Measurements from ENCODE around the gene MCM3. TPM values are rescaled to one million over a fixed set of nuclear protein-coding genes. Genes with fewer than 3 reads are reported as not detected.

The MCM3 gene
- total RNA-seq, 1 donor from 2014 or later = 21.6 TPM

GRCh38 chr6:52254731-52255378, 29.7 kb downstream of the MCM3 start:
- Histone ChIP-seq H3K27me3 (ENCODE audit: insufficient read depth, low read length) (peaks cover 12% of the 10 kb centered on the region), H3K79me2 (ENCODE audit: insufficient read depth, low read length) (no peaks in the 10 kb centered on the region), H4K20me1 (ENCODE audit: insufficient read depth, low read length) (no peaks in the 10 kb centered on the region), H3K27ac (ENCODE audit: low read depth, low read length) (no peak overlapping the region), H3K36me3 (ENCODE audit: insufficient read depth, low read length) (no peaks in the 10 kb centered on the region), H3K4me1 (ENCODE audit: insufficient read depth, low read length) (no peaks in the 10 kb centered on the region), H3K4me2 (ENCODE audit: low read length) (no peak overlapping the region), H3K4me3 (ENCODE audit: insufficient read depth, low read depth, low read length) (no peak overlapping the region), H3K9ac (ENCODE audit: low read length) (no peak overlapping the region), H3K9me3 (ENCODE audit: insufficient read depth, low read depth, low read length) (no peaks in the 10 kb centered on the region), H2AFZ (ENCODE audit: low read depth, low read length) (no peak overlapping the region)
- FAIRE-seq = no peak
- H3K27me3 Mint-ChIP-seq (ENCODE audit: low read depth, unreplicated experiment) = peaks cover 23% of the 10 kb centered on the region
- peaks cover 8% of the 10 kb centered on the region for H3K9me3 Mint-ChIP-seq (ENCODE audit: unreplicated experiment)
- DNase-seq (ENCODE audit: low read depth) = no peak
- H3K36me3 Mint-ChIP-seq (ENCODE audit: low read depth, unreplicated experiment) = no peaks in the 10 kb centered on the region
- TF ChIP-seq CTCF (IDR thresholded peaks at IDR 0.05; ENCODE audit: insufficient read depth, low read depth, low read length) (no peak), EZH2 (IDR thresholded peaks at IDR 0.05; ENCODE audit: insufficient read depth, low read length) (no peak)
- H3K27ac Mint-ChIP-seq (ENCODE audit: unreplicated experiment) = no peak overlapping the region
- no peak overlapping the region for H3K4me3 Mint-ChIP-seq (ENCODE audit: unreplicated experiment)
- no peaks in the 10 kb centered on the region for H3K4me1 Mint-ChIP-seq (ENCODE audit: low read depth, unreplicated experiment)

DNA sequence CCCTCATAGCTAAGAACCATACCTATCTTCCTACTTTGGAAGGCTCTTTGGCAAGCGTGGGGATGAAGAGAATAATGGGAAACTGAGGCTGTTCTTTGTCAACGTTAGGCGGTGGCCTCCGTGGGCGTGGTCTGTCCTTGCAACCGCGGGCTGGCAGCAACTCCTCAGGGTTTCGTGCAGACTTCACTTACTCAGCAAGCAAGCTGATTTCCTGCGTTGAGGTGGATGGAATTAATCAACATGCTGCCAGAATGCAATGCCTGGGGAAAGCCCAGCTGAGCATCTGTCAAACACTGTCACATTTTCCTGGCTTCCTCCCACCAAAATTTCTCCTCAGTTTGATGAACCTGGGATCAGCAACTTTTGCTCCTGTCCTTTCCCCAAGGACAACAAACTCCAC, 31.0 kb downstream of the MCM3 start:
- Histone ChIP-seq H3K9ac (ENCODE audit: low read length) (no peak overlapping the region), H3K27ac (ENCODE audit: low read depth, low read length) (no peak overlapping the region), H3K4me2 (ENCODE audit: low read length) (no peak overlapping the region), H3K27me3 (ENCODE audit: insufficient read depth, low read length) (peaks cover 16% of the 10 kb centered on the region), H3K4me3 (ENCODE audit: insufficient read depth, low read depth, low read length) (no peak overlapping the region), H3K4me1 (ENCODE audit: insufficient read depth, low read length) (no peaks in the 10 kb centered on the region), H3K79me2 (ENCODE audit: insufficient read depth, low read length) (no peaks in the 10 kb centered on the region), H3K36me3 (ENCODE audit: insufficient read depth, low read length) (no peaks in the 10 kb centered on the region), H3K9me3 (ENCODE audit: insufficient read depth, low read depth, low read length) (no peaks in the 10 kb centered on the region), H4K20me1 (ENCODE audit: insufficient read depth, low read length) (no peaks in the 10 kb centered on the region), H2AFZ (ENCODE audit: low read depth, low read length) (no peak overlapping the region)
- Mint-ChIP-seq H3K27me3 (ENCODE audit: low read depth, unreplicated experiment) (peaks cover 25% of the 10 kb centered on the region), H3K9me3 (ENCODE audit: unreplicated experiment) (peaks cover 8% of the 10 kb centered on the region), H3K36me3 (ENCODE audit: low read depth, unreplicated experiment) (no peaks in the 10 kb centered on the region), H3K27ac (ENCODE audit: unreplicated experiment) (no peak overlapping the region), H3K4me3 (ENCODE audit: unreplicated experiment) (no peak overlapping the region), H3K4me1 (ENCODE audit: low read depth, unreplicated experiment) (no peaks in the 10 kb centered on the region)
- DNase-seq (ENCODE audit: low read depth) (no peak), FAIRE-seq (no peak)
- no peak for TF ChIP-seq CTCF (IDR thresholded peaks at IDR 0.05; ENCODE audit: insufficient read depth, low read depth, low read length)
- TF ChIP-seq EZH2 (IDR thresholded peaks at IDR 0.05; ENCODE audit: insufficient read depth, low read length) = no peak

DNA sequence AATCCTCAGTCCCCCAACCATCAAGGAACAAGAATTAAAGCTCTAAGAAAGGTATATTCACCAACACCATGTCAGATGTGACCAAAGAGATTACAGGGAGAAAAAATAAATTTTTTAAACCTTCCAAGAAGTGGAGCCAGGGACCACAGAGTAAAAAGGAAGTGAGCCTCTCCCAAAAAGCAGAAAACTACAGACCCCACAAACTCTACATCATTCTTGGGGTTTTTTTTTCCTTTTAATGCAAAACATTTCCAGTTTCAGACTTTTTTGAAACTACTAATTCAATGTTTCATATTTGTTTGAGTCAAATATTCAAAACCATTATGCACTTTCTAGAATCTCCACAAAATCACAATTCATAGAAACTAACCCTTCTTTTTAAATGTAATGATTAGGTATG, 33.4 kb downstream of the MCM3 start:
- Mint-ChIP-seq H3K27me3 (ENCODE audit: low read depth, unreplicated experiment) (peaks cover 35% of the 10 kb centered on the region), H3K27ac (ENCODE audit: unreplicated experiment) (no peak overlapping the region), H3K36me3 (ENCODE audit: low read depth, unreplicated experiment) (no peaks in the 10 kb centered on the region), H3K4me1 (ENCODE audit: low read depth, unreplicated experiment) (no peaks in the 10 kb centered on the region), H3K9me3 (ENCODE audit: unreplicated experiment) (peaks cover 8% of the 10 kb centered on the region), H3K4me3 (ENCODE audit: unreplicated experiment) (no peak overlapping the region)
- H3K79me2 ChIP-seq (ENCODE audit: insufficient read depth, low read length) = no peaks in the 10 kb centered on the region
- no peak overlapping the region for H3K9ac ChIP-seq (ENCODE audit: low read length)
- TF ChIP-seq CTCF (IDR thresholded peaks at IDR 0.05; ENCODE audit: insufficient read depth, low read depth, low read length) (no peak), EZH2 (IDR thresholded peaks at IDR 0.05; ENCODE audit: insufficient read depth, low read length) (no peak)
- no peaks in the 10 kb centered on the region for H3K4me1 ChIP-seq (ENCODE audit: insufficient read depth, low read length)
- H3K9me3 ChIP-seq (ENCODE audit: insufficient read depth, low read depth, low read length) = no peaks in the 10 kb centered on the region
- no peaks in the 10 kb centered on the region for H4K20me1 ChIP-seq (ENCODE audit: insufficient read depth, low read length)
- DNase-seq (ENCODE audit: low read depth) (no peak), FAIRE-seq (no peak)
- H3K4me2 ChIP-seq (ENCODE audit: low read length) = no peak overlapping the region
- no peak overlapping the region for H2AFZ ChIP-seq (ENCODE audit: low read depth, low read length)
- H3K27me3 ChIP-seq (ENCODE audit: insufficient read depth, low read length) = peaks cover 16% of the 10 kb centered on the region
- no peak overlapping the region for H3K4me3 ChIP-seq (ENCODE audit: insufficient read depth, low read depth, low read length)
- H3K27ac ChIP-seq (ENCODE audit: low read depth, low read length) = no peak overlapping the region
- no peaks in the 10 kb centered on the region for H3K36me3 ChIP-seq (ENCODE audit: insufficient read depth, low read length)
